Left lung (tissue), 10 donors: ENCODE results near the gene CEP43. TPM values are rescaled to one million over a fixed set of nuclear protein-coding genes. Genes with fewer than 3 reads are reported as not detected.

Experiments
- ATAC-seq: fragments of 200-7000 bp; cut with Tn5 transposase; one replicate; pipeline ENCODE4 v1.9.1; 2020; ENCODE audit warnings: moderate library complexity
- DNase-seq, 4 donors: peaks; one replicate each; pipeline ENCODE4 v3.0.0-alpha.2; 2013 to 2020
- H3K27ac ChIP-seq, 2 donors: fragments of 200-600 bp; sonication (generic) in 1 of 2; one replicate each; pipeline versions ENCODE4 v1.5.0 to v1.8.0; 2020 to 2021
- H3K27me3 ChIP-seq, 2 donors: fragments of 200-600 bp; sonication (generic) in 1 of 2; one replicate each; pipeline versions ENCODE4 v1.5.0 to v1.8.0; 2020 to 2021
- H3K36me3 ChIP-seq, 2 donors: fragments of 200-600 bp; sonication (generic) in 1 of 2; one replicate each; pipeline versions ENCODE4 v1.5.0 to v1.8.0; 2020 to 2021
- H3K4me1 ChIP-seq, 2 donors: fragments of 200-600 bp; one replicate each; pipeline ENCODE4 v1.8.0; 2021
- H3K4me3 ChIP-seq, 2 donors: fragments of 200-600 bp; sonication (generic) in 1 of 2; one replicate each; pipeline versions ENCODE4 v1.5.0 to v1.8.0; 2020 to 2021; ENCODE audit warnings: mild to moderate bottlenecking in 1 of 2
- H3K9me3 ChIP-seq, 2 donors: fragments of 200-600 bp; sonication (generic) in 1 of 2; one replicate each; pipeline versions ENCODE4 v1.5.0 to v1.8.0; 2020 to 2021
- intact Hi-C, 2 donors: fragments of 100-400 bp; cut with DNase I; formaldehyde crosslinking; loops; one replicate each; pipeline versions ENCODE4 v1.11.2 to v1.14.2; 2022
- polyA plus RNA-seq, 6 donors: library from polyadenylated mRNA; unstranded; fragments of 120-200 nt; gene quantifications; one replicate each; pipeline ENCODE4 v1.2.1, GENCODE V29; 2013; ENCODE audit not compliant: insufficient read length in 6 of 6
- total RNA-seq, 2 donors: library from RNA; stranded (reverse); fragmentation: NEBNext Ultra II Directional; extraction: Animal tissue kit (Norgen Biotek cat#: 25700); gene quantifications; one replicate each; pipeline ENCODE4 v1.2.1, GENCODE V29; 2021
- TF ChIP-seq, protein P1 (sequence below), 2 donors: fragments of 200-600 bp; sonication (generic) in 1 of 2; IDR thresholded peaks; one replicate each; pipeline versions ENCODE4 v1.5.0 to v1.8.0; 2021; ENCODE audit warnings: antibody characterized with exemption in 2 of 2
- donor health status: DM: no; HTN: yes; CAD: no.
- donor health status: DM: no; HTN: no; CAD: no.

CEP43 gene
- total and polyA plus RNA-seq, 8 donors, result 15.3 to 50.6 (median 45.3) TPM

DNA sequence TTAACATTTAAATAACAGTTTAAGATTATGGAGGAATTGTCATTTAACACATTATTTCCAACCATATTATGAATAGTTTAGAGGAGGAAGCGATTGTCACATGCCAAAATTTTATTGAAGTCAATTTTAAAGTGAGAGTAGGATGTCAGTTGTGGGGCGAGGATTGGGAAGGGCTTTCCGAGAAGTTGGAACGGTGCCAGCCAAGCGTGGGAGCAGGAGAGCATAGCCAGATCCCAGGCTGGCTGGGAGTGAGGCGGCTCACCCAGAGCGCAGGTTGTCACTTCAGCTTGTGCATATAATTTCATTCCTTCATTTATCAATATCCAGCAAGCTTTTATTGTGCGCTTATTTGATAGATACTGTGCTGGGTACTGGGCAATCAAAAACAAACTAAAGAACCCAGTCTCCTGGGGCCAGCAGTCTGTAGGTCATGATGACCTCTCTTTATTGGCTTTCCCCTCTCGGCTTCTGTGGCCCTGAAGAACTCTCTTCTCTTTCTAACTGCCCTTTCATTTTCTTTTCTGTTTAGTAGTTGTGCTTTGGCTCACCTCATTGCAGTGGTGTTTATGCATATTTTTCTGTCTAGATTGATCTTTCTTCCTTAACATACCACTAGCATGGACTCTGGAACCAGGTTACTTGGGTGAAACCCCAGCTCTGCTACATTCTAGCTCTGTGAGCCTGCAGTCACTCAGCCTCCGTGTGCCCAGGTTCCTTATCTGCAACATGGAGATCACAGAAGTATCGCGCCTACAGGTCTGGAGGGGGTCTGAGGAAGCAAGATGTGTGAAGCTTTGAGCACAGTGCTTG lies 6.4 kb downstream of the CEP43 start:
- intact Hi-C loops, result no loop called here
- DNase-seq (no peak), ATAC-seq (no peak)
- Histone ChIP-seq H3K36me3 (peaks cover 0 to 23% of the 10 kb centered on the region in 2 donors), H3K4me1 (peaks cover under 1 to 11% of the 10 kb centered on the region in 2 donors), H3K9me3 (no peaks in the 10 kb centered on the region), H3K27ac (no peak overlapping the region), H3K4me3 (no peak overlapping the region), H3K27me3 (no peaks in the 10 kb centered on the region)
- TF ChIP-seq, protein P1, sequence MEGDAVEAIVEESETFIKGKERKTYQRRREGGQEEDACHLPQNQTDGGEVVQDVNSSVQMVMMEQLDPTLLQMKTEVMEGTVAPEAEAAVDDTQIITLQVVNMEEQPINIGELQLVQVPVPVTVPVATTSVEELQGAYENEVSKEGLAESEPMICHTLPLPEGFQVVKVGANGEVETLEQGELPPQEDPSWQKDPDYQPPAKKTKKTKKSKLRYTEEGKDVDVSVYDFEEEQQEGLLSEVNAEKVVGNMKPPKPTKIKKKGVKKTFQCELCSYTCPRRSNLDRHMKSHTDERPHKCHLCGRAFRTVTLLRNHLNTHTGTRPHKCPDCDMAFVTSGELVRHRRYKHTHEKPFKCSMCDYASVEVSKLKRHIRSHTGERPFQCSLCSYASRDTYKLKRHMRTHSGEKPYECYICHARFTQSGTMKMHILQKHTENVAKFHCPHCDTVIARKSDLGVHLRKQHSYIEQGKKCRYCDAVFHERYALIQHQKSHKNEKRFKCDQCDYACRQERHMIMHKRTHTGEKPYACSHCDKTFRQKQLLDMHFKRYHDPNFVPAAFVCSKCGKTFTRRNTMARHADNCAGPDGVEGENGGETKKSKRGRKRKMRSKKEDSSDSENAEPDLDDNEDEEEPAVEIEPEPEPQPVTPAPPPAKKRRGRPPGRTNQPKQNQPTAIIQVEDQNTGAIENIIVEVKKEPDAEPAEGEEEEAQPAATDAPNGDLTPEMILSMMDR (IDR thresholded peaks at IDR 0.05), result no peak

DNA sequence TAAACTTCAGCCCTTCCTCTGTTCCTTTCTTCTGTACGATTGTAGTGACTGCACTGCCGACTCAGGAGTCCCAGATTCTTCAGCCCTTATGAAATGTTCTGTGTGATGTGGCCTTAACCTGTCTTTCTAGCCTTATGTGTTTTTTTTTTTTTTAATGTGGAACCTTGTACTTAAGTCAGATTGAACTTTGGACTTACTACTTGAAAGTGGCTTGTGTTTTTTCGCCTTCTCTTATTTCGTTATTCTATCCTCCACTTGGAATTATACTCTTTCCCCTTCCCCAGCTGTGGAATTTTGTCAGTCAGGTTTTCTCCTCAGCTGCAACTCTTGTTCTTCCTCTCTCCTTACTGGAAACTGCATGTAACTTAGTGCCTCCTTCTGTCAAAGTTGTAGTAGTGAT lies 8.8 kb downstream of the CEP43 start:
- no peak for DNase-seq
- no peaks in the 10 kb centered on the region for H3K27me3 ChIP-seq
- H3K9me3 ChIP-seq, result no peaks in the 10 kb centered on the region
- no peaks in the 10 kb centered on the region for H3K4me1 ChIP-seq
- H3K4me3 ChIP-seq, result no peak overlapping the region
- TF ChIP-seq, protein P1 (IDR thresholded peaks at IDR 0.05), result no peak
- intact Hi-C loops, result no loop called here
- ATAC-seq, result no peak
- H3K27ac ChIP-seq, result no peak overlapping the region
- peaks cover 0 to 34% of the 10 kb centered on the region in 2 donors for H3K36me3 ChIP-seq

DNA sequence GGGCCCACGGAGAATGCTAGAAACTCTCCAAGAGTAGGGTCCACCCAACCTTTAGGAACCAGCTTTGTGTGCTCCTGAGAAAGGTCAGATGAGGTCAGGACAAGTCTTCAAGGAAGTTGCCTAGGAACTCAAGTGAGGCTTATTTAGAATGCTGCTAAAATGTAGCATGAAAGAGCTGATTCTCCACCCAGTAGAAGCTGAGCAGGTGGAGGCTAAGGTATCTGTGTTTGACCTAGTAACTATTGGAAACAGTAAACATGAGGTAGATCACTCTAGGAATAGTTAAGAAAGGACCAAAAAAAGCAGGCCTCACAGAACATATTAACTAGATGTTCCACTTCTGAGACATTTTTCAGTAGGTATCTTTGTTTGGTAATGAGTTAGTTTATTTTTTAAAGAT lies 13.9 kb downstream of the CEP43 start:
- no peaks in the 10 kb centered on the region for H3K4me1 ChIP-seq
- ATAC-seq (peak; percentile 47), DNase-seq (no peak)
- no peak overlapping the region for H3K4me3 ChIP-seq
- no peaks in the 10 kb centered on the region for H3K27me3 ChIP-seq
- intact Hi-C loops, result no loop called here
- TF ChIP-seq, protein P1 (IDR thresholded peaks at IDR 0.05), result no peak
- peaks cover 0 to 50% of the 10 kb centered on the region in 2 donors for H3K36me3 ChIP-seq
- no peak overlapping the region for H3K27ac ChIP-seq
- H3K9me3 ChIP-seq, result no peaks in the 10 kb centered on the region

DNA sequence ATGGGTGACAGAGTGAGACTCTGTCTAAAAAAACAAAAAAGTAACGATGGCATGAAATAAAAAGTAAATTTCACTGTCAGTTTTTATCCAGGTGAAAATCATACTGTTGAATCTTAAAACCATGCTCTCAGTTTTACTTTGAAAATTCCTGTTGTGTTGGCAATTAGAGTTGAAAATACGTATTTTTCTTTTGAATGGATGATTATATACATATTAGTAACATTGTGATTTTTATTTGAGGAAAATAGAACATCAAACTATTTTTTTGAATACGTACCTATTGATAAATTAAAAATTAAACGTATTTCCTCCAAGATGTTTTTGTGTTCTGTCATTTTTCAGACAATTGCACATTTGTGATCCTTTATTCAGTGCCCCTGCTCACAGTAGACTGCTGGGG lies 14.7 kb downstream of the CEP43 start:
- TF ChIP-seq, protein P1 (IDR thresholded peaks at IDR 0.05), result no peak
- ATAC-seq (no peak), DNase-seq (no peak)
- Histone ChIP-seq H3K9me3 (no peaks in the 10 kb centered on the region), H3K4me3 (no peak overlapping the region), H3K36me3 (peaks cover 0 to 44% of the 10 kb centered on the region in 2 donors), H3K27ac (no peak overlapping the region), H3K4me1 (no peaks in the 10 kb centered on the region), H3K27me3 (no peaks in the 10 kb centered on the region)
- intact Hi-C loops, result no loop called here

DNA sequence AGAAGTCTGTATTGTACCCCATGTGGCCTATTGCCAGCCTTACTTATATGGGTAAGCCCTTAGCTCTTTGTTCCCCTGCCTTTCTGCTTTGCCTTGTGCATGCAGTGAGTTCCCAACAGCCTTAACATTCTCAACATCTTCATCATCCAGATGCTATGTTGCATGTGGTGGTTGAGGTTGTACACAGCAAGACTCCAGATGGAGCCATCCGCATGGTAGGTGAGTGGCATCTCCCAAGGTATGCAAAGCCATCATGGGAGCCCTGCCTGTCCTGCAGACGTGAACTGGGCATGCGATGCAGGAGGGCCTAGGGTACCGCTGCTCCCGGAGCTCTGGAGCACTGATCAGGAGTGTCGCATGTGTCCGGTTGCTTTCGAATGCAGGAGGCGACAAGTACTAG lies 16.1 kb downstream of the CEP43 start:
- no peak overlapping the region for H3K27ac ChIP-seq
- DNase-seq (no peak), ATAC-seq (no peak)
- intact Hi-C loops, result no loop called here
- peaks cover 0 to 40% of the 10 kb centered on the region in 2 donors for H3K36me3 ChIP-seq
- H3K9me3 ChIP-seq, result no peaks in the 10 kb centered on the region
- H3K4me3 ChIP-seq, result no peak overlapping the region
- no peaks in the 10 kb centered on the region for H3K27me3 ChIP-seq
- no peaks in the 10 kb centered on the region for H3K4me1 ChIP-seq
- TF ChIP-seq, protein P1 (IDR thresholded peaks at IDR 0.05), result no peak
